OCI-LY7 (cell line): ENCODE data around the gene PVALEF. TPM values are rescaled to one million over a fixed set of nuclear protein-coding genes. Genes with fewer than 3 reads are reported as not detected.

ENCODE experiments used
- BruUV-seq: library from RNA; stranded (reverse); fragments of 400-500 nt; replicated peaks from 2 replicates; lab custom pipeline; 2021; lab: Mats Ljungman, UMichigan
- CTCF ChIA-PET: fragments of 300-600 bp; sonication (Branson Sonifier 250); formaldehyde crosslinking; loops from one replicate; lab custom pipeline; 2022; ENCODE audit warnings: antibody characterized with exemption; ENCODE audit not compliant: unreplicated experiment; lab: Charles Lee
- POLR2A ChIA-PET: fragments of 300-600 bp; sonication (Branson Sonifier 250); formaldehyde crosslinking; loops from one replicate; lab custom pipeline; 2022; ENCODE audit warnings: antibody characterized with exemption; lab: Charles Lee
- DNase-seq: peaks from one replicate; pipeline ENCODE4 v3.0.0-alpha.2; 2015; ENCODE audit warnings: low spot score
- H2AFZ ChIP-seq: fragments of 200-600 bp; sonication (generic), shearing (Covaris generic); 2 replicates; pipeline ENCODE4 v1.6.1; 2014; ENCODE audit warnings: mild to moderate bottlenecking, antibody characterized with exemption, low read length, moderate library complexity
- H3K27ac ChIP-seq: fragments of 200-600 bp; sonication (generic); 2 replicates; pipeline ENCODE4 v1.5.1; 2014; ENCODE audit warnings: mixed run types, low read depth, mild to moderate bottlenecking, moderate library complexity, low read length, inconsistent platforms; ENCODE audit not compliant: poor library complexity, severe bottlenecking
- H3K36me3 ChIP-seq: fragments of 200-600 bp; sonication (generic); 2 replicates; pipeline ENCODE4 v1.6.1; 2014; ENCODE audit warnings: mild to moderate bottlenecking, antibody characterized with exemption, low read length, moderate library complexity, mixed read lengths; ENCODE audit not compliant: insufficient read depth
- H3K4me1 ChIP-seq: fragments of 200-600 bp; sonication (generic); 2 replicates; pipeline ENCODE4 v1.5.1; 2014; ENCODE audit warnings: mild to moderate bottlenecking, low read length; ENCODE audit not compliant: insufficient read depth, poor library complexity, severe bottlenecking
- H3K4me2 ChIP-seq: fragments of 200-600 bp; sonication (generic); 2 replicates; pipeline ENCODE4 v1.6.1; 2014; ENCODE audit warnings: mild to moderate bottlenecking, low read length
- H3K4me3 ChIP-seq: fragments of 200-600 bp; sonication (generic); 2 replicates; pipeline ENCODE4 v1.5.1; 2014; ENCODE audit warnings: mild to moderate bottlenecking, low read depth, low read length; ENCODE audit not compliant: poor library complexity, severe bottlenecking
- H3K79me2 ChIP-seq: fragments of 200-600 bp; sonication (generic); 2 replicates; pipeline ENCODE4 v1.6.1; 2016; ENCODE audit warnings: low read depth, mild to moderate bottlenecking, low read length, moderate library complexity, mixed read lengths; ENCODE audit not compliant: insufficient read depth
- H3K9me2 ChIP-seq: fragments of 200-600 bp; sonication (generic); 2 replicates; pipeline ENCODE4 v1.6.1; 2016; ENCODE audit warnings: mild to moderate bottlenecking, low read length, mixed read lengths; ENCODE audit not compliant: insufficient read depth
- H3K9me3 ChIP-seq: fragments of 200-600 bp; sonication (generic); 2 replicates; pipeline ENCODE4 v1.6.1; 2014; ENCODE audit warnings: mild to moderate bottlenecking, mixed run types, low read length, mixed read lengths
- H4K20me1 ChIP-seq: fragments of 200-600 bp; sonication (generic); 2 replicates; pipeline ENCODE4 v1.6.1; 2014; ENCODE audit warnings: mild to moderate bottlenecking, antibody characterized with exemption, low read length, moderate library complexity, mixed read lengths; ENCODE audit not compliant: insufficient read depth
- CTCF ChIP-seq: fragments of 200-600 bp; sonication (generic); conservative IDR thresholded peaks from 2 replicates; pipeline ENCODE4 v1.5.1; 2014; ENCODE audit warnings: mild to moderate bottlenecking, antibody characterized with exemption, low read length, moderate library complexity, mixed read lengths
- EZH2phosphoT487 ChIP-seq: fragments of 200-600 bp; sonication (generic); IDR thresholded peaks from 2 replicates; pipeline ENCODE4 v1.6.1; 2018; ENCODE audit warnings: low read depth, borderline replicate concordance, mild to moderate bottlenecking, mixed run types, antibody characterized with exemption, low read length, moderate library complexity, mixed read lengths
- intact Hi-C: fragments of 100-400 bp; cut with micrococcal nuclease; formaldehyde crosslinking; loops from one replicate; pipeline ENCODE4 v1.10.0; 2022; ENCODE audit not compliant: unreplicated experiment
- total RNA-seq, 2 experiments: library from RNA; depleted of rRNA in 1 of 2; stranded (reverse); fragments of >200 nt in 1 of 2; shearing (Covaris generic) in 1 of 2; gene quantifications; 2 replicates each; pipeline ENCODE4 v1.2.3, GENCODE V29; 2014 to 2022

The PVALEF gene
- total RNA-seq, 2 experiments from 2014 or later, result not detected

- CTCF ChIA-PET, result interaction anchor here (1.2 kb wide), 1 partner anchor 10 kb away, joined by 3 read pairs; no protein-coding TSS in a partner anchor
- H3K27ac ChIP-seq, result no peak overlapping the region
- H3K79me2 ChIP-seq, result no peaks in the 10 kb centered on the region
- intact Hi-C loops, result no loop called here
- no TSS peak for BruUV-seq
- no peaks in the 10 kb centered on the region for H4K20me1 ChIP-seq
- no peak overlapping the region for H2AFZ ChIP-seq
- DNase-seq, result no peak
- H3K36me3 ChIP-seq, result peaks cover 35% of the 10 kb centered on the region
- no peak overlapping the region for H3K4me2 ChIP-seq
- H3K9me3 ChIP-seq, result no peaks in the 10 kb centered on the region
- H3K4me3 ChIP-seq, result no peak overlapping the region
- H3K9me2 ChIP-seq, result no peaks in the 10 kb centered on the region
- TF ChIP-seq EZH2phosphoT487 (no peak), CTCF (no peak)
- POLR2A ChIA-PET, result interaction anchor here (1.2 kb wide), 1 partner anchor 21 kb away, joined by 3 read pairs; no protein-coding TSS in a partner anchor
- H3K4me1 ChIP-seq, result peaks cover 16% of the 10 kb centered on the region
Observed at GRCh38 chr17:81206166-81206565, 40.9 kb downstream of the PVALEF start.

- Histone ChIP-seq H3K4me1 (peaks cover 12% of the 10 kb centered on the region), H3K36me3 (peaks cover 32% of the 10 kb centered on the region), H3K4me3 (no peak overlapping the region), H4K20me1 (no peaks in the 10 kb centered on the region), H3K9me3 (no peaks in the 10 kb centered on the region), H3K9me2 (no peaks in the 10 kb centered on the region), H3K4me2 (no peak overlapping the region), H2AFZ (no peak overlapping the region), H3K27ac (peak overlapping the region; percentile 56), H3K79me2 (no peaks in the 10 kb centered on the region)
- intact Hi-C loops, result loop anchor here (1.0 kb wide), 3 partner anchors 17 to 45 kb away; partner anchors contain the start of genes NDUFAF8 and TEPSIN
- POLR2A ChIA-PET, result no interaction called here
- no TSS peak for BruUV-seq
- TF ChIP-seq EZH2phosphoT487 (no peak), CTCF (no peak)
- CTCF ChIA-PET, result interaction anchor here (1.2 kb wide), 1 partner anchor 11 kb away, joined by 3 read pairs; no protein-coding TSS in a partner anchor
- DNase-seq, result no peak
Observed at GRCh38 chr17:81206657-81207056, 41.4 kb downstream of the PVALEF start.
